HG02981 (cell line): ENCODE data around the gene HS3ST6.
"Not testable (repeated sequence)": the region's sequence is repeated elsewhere in the genome, so short reads cannot be mapped to it uniquely, and the experiment has no call there.

Experiments
- ATAC-seq: cut with Tn5 transposase; IDR thresholded peaks from one replicate; pipeline ENCODE4 v1.9.1; 2021; ENCODE audit warnings: mild to moderate bottlenecking, moderate library complexity; ENCODE audit not compliant: unreplicated experiment

HS3ST6 gene

DNA sequence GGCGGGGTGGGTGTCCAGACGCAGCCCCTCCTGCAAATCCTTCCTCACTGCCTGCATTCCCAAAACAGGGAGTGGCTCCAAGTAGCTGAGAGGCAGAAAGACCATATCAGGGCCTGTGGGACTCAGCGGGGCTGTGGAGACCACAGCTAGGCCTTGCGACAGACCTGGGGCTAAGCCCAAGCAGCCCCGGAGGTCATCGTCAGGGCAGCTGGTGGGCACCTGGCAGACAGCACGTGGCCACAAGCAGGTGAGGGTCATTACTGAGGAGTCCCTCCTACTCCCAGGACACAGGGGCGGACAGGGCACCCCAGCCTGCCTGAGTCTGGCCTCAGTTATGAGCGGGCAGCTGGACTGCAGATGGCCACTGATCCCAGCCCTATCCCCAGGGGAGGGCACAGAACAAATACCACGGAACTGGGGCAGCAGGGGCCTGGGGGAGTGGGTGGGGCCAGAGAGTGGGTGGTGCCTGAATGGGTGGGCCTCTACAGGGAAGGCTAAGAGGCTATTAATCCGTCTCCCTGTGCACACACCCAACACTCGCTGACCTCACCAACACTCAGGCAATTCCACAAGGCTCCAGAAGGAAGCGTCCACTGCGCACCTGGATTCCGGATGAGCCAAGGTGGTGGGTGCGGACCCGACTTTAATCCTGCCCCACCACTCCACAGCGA lies 8.5 kb downstream of the HS3ST6 start:
- no peak for ATAC-seq

DNA sequence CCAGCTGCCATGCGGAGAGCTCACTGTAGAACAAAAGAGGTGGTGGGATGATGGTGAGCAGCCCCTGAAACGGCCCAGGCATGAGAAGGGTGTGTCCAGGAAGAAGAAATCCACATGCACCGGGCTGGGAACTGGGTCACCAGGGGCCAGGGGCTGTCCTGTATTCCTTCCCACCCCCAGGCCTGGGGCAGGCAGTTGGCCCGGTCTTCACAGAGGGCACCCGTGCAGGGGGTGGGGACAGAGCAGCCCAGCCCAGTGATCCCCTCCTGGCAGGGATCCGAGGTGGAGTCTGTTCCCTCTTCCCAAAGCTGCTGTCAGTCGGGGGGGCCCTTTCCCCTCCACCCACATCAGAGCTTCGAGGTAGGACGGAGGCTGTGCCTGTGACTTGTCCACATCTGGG lies 9.2 kb downstream of the HS3ST6 start:
- no peak for ATAC-seq

DNA sequence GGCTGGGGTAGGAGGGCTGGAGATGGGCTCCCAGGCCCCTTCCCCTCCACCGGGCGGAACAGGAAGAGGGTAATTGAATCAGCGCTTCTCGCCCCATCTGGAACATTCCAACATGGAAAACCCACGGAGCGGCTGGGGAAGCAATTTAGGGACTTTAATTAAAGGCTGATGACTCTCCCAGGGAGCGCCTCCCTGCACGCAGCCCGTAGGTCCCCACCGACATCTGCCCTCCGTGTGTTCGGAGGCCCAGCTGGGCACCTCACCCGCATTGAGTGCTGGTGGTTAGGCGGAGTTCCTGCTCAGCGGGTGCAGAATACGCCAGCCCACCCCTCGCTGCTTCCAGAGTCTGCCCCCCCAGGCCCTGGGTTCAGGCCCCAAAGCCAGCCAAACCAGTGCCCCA lies 10.0 kb downstream of the HS3ST6 start:
- ATAC-seq = no peak

DNA sequence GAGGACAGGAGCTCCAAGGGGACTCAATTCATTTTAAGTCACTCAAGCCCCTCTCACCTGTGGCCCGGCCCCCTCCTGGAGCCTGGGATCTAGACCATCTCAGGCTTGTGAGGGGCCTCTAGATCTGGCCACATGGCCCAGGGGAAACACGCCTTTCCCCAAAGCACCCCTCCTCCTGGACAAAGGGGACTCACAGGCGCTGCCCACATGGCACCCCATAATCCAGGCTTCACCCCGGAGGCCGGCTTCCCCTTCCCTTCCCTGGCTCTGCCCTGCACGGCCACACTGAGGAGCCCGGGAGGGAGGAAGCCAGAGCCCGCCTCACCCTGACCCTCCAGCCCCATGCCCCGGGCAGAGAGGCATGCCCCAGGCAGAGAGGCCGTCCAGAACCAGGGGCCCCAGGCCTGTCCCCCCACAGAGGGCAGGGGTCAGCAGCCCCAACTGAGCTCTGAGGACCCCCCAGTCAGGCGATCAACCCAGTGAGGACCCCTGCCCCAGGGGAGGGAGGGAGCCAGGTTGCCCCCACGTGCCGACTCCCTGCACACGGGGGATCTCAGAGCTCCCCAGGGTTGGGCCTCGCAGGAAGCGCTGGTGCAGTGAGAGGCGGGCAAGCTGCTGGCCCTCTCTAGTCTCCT lies 10.9 kb downstream of the HS3ST6 start:
- ATAC-seq = no peak

DNA sequence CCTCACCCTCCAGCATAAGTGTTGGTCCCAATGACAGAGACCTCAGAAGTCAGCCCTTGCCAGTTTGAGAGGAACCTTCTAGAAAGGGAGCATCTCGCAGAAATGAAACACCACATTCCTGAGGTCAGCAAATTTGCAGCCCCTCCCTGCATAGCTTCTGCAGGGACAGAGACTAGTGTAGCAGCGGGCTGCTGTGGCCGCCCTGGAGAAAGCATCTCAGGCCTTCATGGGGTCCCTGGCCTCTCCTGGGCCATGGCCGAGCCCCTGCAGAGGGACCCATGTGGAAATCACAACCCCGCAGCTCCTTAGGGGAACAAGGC lies 11.4 kb downstream of the HS3ST6 start:
- ATAC-seq = no peak

DNA sequence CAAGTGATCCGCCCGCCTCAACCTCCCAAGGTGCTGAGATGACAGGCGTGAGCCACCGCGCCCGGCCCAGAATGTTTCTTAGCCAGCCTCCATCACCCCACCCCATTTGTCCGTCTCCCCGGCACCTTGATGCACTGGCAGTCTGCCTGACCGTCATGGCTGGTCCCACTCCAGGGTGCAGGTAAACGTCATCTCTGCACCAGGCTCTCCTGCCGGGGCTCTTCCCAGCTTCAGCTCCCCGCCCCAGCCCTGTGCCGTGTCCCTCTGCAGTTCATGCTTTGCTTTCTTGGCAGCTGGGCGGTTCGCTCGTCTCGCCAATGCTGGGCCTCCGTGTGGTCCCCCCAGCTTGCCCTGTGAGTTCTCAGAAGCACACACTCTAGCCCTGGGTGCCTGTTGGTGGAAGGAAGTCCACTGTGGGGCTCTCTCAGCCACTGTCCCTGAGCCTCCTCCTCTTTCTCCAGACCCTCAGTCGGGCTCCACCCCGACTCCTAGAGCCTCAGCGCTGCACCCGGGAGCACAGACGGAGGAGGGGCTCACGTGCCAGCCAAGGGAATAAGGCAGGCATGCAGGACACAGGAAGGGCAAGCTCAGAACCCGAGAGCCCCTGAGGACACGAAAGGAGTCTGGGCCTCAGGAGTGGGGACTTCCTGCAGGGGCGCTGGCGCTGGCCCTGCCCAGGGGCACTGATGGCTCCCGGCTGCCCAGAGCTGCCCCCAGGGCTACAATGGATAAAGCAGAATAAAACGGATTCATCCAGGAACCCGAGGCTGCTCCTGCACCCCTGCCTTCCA lies 12.0 kb downstream of the HS3ST6 start:
- ATAC-seq = no peak

DNA sequence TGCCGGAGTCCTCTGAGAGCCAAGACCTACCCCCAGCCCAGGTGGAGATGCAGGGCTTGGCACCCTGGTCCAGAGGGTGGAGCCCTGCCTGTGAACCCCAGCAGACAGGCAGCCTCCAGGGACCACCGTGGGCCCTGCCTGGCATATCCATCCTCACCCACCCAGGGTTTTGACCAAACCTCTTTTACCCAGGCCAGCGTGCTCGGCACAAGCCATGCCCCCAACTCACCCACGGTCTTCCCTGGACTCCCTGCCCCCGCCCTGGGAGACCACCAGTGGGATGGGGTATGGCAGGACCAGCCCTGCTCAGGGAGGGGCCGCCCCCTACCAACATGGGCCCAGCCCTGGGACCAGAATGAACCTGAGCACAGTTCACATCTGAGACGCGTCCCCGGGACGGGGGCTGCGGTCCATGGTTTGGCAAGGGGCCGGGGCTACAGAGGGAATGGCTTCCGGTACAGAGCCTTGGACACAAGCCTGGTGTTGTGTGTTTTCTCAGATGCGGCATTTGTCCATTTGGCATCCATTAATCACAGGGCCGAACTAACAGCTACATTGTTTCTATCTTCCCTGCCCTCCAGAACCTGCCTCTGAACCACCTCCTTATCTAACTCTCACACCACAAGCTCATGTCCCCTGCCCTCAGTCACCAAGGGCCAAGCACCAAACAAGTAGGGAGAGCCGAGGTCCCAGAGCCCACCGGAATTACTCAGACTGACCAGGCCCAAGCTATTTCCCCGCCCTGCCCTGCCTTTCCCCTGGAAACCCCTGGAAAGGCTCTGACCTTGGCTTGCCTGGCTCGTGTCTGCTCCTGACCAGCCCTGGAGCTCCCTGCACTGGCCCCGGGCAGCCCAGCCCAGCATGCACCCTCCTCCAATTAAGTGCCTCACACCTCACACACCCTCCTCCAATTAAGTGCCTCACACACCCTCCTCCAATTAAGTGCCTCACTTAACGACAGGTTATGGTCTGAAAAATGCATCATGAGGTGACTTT lies 14.1 kb downstream of the HS3ST6 start:
- no peak for ATAC-seq

DNA sequence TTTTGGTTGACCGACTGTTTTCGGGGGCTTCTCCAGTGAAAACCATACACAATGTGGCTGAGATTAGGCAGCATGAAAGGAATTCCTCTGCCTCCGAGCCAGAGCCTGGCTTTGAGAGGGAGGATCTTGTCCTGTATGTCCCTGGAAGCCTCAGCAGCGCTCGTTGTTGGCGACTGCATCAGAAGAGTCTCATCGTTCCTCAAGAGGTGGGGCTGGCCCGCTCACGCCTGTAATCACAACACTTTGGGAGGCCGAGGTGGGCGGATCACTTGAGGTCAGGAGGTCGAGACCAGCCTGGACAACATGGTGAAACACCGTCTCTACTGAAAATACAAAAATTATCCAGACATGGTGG lies 15.0 kb downstream of the HS3ST6 start:
- ATAC-seq = no peak

DNA sequence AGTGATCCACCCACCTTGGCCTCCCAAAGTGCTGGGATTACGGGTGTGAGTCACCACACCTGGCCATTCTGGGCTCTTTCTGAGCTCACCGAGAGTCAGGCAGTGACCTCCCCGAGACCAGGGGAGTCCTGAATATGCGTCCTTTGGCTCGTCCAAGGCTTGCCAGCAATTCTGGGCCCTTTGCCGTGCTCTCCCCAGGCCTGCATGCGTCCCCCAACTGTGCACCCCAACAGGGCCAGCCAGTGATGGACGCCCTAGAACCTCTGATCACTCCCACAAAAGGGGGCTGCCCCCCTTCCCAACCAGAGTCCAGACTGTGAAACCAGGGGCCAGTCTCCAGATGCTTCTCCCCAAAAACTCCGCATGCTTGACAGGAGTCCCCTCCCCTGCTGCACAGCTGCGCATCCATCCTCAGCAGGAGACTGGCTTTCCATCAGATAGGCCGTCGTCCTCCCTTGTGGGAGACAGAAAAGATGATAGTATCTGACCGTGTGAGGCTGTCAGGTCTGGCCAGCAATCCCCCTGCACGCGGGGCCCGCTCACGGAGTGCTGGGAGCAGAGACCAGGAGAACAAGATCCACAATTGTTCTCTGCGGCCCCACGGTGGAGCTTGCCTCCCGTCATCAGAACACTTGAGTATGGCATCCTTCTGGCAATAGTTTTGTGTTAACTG lies 15.5 kb downstream of the HS3ST6 start:
- ATAC-seq = no peak

DNA sequence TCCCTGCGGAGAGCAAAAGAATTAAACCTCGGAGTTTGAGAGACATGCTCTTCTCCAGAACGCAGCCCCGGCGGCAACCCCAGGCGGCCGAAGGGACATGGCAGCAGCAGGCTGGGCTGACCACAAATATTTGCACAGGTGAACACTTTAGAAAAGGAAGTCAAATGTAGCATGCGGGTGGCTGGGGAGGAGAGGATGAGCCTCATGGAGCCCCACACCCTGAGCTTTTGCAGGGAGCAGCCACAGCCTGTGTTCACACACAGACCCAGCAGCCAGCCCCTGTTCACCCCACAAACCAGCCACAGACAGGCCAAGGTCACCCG lies 17.8 kb downstream of the HS3ST6 start:
- no peak for ATAC-seq

DNA sequence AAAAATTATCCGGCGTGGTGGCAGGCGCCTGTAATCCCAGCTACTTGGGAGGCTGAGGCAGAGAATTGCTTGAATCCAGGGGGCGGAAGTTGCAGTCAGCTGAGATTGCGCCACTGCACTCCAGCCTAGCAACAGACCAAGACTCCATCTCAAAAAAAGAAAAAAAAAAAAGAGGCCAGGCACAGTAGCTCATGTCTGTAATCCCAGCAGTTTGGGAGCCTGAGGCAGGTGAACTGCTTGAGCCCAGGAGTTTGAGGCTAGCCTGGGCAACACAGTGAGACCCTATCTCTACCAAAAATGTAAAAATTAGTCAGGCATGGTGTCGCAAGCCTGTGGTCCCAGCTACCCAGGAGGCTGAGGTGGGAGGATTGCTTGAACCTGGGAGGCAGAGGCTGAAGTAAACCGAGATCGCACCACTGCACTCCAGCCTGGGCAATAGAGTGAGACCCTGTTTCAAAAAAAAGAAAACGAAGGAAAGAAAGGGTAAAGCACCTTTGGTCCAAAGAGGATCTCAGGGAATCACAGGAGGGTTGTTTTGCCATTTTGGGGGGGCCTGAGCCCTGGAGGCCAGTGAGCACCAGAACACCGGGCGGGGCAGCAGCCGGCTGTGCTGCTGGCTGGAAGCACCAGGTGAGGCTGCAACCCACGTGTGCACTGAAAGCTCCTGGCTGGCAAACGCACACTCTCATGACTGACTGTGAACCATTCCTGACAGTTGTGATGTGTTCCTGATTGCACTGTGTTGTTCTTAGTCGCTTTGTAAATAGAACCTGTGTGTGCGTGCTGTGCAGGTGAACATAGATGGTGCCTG lies 18.4 kb downstream of the HS3ST6 start:
- ATAC-seq = no peak

DNA sequence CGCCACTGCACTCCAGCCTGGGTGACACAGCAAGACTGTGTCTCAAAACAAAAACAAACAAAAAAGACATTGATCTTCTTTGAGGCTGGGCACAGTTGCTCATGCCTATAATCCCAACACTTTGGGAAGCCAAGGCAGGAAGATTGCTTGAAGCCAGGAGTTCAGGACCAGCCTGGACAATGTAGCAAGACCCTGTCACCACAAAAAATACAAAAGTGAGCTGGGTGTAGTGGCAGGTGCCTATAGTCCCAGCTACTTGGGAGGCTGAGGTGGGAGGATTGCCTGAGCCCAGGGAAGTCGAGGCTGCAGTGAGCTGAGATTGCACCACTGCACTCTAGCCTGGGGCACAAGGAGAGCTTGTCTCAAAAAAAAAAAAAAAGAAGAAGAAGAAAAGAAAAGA lies 20.5 kb downstream of the HS3ST6 start:
- ATAC-seq = not testable (repeated sequence)

DNA sequence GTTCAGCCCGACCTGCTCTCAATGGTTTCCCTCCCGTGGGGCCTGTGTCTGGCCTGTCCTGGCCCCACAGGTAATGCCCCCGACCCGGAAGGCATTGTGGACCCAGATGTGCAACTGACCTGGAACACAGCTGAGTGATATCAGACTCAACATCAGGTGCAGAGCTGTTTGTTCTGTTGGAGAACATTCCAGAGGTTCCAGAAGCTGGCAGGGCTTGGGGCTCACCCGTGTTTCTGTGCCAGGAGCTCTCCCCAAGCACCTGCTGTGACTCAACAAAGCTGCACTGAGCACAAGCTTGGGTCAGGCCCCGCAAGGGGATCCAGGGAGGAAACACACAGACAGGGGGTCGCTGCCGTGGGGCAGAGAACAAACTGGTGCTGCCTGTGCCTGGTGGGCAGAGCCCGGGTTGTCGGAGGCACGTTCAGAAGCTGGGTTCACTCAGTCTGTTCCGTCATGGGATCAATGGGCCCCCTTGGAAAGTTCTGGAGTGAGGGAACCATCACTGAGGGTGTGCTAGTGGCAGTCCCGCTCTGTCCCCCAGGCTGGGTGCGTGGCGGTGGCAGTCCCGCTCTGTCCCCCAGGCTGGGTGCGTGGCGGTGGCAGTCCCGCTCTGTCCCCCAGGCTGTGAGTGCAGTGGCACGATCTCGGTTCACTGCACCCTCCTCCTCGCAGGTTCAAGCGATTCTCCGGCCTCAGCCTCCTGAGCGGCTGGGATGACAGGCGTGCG lies 22.1 kb downstream of the HS3ST6 start:
- ATAC-seq = no peak

DNA sequence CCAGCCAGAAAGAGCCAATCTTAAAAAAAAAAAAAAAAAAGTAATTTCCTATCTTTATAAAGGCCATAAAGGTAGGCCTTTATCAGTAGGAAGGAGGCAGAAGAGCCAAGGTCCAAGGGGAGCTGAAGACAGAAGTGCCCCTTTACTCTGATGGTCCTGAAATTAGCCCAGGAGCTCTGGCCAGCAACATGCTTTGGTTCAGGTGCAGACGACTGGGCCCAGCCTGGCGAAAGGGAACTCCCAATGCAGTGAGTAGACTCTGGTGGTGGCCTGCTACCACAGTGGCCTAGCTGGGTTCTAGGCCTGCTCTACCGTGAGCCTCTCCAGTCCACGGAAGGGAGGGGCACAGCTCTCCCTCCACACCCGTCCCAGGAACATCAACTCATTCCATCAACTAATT lies 23.1 kb downstream of the HS3ST6 start:
- no peak for ATAC-seq

DNA sequence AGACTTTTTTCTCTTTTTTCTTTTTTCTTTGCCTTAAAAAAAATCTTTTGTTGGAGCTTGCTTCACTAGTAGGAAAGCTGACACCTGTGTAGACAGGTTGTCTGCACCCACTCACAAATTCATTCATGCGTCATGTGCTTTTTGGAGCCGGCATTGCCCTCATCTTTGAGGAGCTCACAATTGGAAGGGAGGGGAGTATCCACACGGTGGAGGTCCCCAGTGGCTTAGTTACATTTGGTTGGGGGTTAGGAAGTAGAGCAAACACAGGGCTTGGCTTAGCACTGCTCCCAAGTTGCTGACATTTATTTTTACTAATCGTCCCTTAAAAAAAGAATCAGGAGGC lies 27.5 kb downstream of the HS3ST6 start:
- ATAC-seq = no peak

DNA sequence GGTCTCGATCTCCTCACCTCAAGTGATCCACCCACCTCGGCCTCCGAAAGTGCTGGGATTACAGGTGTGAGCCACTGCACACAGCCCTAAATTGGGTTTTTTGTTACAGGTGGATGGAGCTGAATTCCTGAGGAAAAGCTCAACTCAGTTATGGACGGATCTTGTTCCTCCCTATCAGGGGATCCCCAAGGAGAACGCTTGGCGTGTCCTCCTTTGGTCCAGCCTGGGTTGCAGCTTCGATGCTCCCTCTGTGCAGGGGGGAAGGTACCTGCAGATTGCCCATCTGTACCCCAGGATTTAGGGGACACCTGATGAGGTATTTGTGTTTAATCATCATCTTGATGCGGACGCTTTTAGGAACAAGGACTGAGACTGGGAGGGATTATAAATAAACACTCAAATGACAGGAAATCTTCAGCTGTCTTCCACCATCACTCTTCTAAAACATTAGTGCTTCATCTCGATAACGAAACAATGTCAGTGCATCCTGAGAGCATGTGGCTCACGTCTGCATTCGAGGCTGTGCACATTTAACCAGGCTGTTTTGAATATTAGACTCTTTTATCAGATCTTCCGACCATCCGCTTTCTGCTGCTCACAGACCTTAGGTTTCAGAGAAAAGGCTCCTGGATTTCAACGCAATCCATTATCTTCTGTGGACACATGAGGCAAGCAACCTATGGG lies 28.0 kb downstream of the HS3ST6 start:
- no peak for ATAC-seq

DNA sequence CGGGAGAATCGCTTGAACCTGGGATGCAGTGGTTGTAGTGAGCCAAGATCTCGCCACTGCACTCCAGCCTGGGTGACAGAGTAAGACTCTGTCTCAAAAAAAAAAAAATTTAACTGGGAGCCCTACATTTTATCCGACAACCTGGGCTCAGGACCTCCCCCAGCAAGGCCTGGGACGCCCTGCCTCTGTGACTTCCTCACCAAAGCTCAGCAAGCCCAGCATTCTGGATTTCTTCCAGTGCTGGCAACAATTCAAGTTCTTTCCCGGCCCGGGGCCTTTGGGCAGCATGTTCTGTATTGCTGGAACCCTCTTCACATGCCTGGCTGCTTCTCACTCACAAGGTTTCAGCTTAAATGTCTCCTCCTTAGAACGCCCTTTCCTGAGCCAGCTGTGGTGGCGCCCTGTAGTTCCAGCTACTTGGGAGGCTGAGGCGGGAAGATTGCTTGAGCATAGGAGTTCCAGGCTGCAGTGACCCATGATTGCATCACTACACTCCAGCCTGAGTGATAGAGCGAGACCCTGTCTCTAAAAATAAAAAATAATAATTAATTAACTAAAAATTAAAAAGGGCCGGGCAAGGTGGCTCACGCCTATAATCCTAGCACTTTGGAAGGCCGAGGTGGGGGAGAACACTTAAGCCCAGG lies 30.4 kb downstream of the HS3ST6 start:
- no peak for ATAC-seq

DNA sequence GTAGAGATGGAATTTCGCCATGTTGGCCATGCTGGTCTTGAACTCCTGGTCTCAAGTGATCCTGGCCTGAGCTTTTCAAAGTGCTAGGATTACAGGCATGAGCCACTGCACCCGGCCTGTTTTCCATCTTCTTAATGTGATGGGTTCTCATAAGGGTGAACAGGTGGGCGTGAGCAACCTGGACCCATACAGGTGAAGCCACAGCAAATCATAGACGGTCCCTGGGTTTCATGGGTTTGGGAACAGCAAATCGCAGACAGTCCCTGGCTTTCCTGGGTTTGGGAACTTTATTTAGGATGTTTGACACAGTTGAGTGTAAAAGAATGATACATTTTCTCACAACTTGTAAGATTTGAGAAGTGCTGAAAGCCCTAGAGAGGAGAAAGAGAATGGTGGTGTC lies 33.3 kb downstream of the HS3ST6 start:
- no peak for ATAC-seq
